HCT116 (cell line): ENCODE results near the gene UBE2H.

Experiments
- EZH2 ChIP-seq: fragments of 200-600 bp; sonication (generic); IDR thresholded peaks from 2 replicates; pipeline ENCODE4 v1.6.1; 2017; ENCODE audit warnings: antibody characterized with exemption, mixed run types
- EZH2phosphoT487 ChIP-seq: fragments of 200-600 bp; IDR thresholded peaks from 2 replicates; pipeline ENCODE4 v1.6.1; 2018; ENCODE audit warnings: antibody characterized with exemption, borderline replicate concordance
- MAX ChIP-seq: IDR thresholded peaks from 2 replicates; pipeline ENCODE4 v1.6.1; 2012
- POLR2A ChIP-seq: IDR thresholded peaks from 2 replicates; pipeline ENCODE4 v1.7.0; 2011; ENCODE audit warnings: borderline replicate concordance; ENCODE audit not compliant: insufficient read depth, insufficient read length; ENCODE audit errors: extremely low read depth
- POLR2AphosphoS5 ChIP-seq: IDR thresholded peaks from 2 replicates; pipeline ENCODE4 v1.6.1; 2011; ENCODE audit warnings: mild to moderate bottlenecking, low read depth, low read length, moderate library complexity
- REST ChIP-seq: IDR thresholded peaks from 2 replicates; pipeline ENCODE4 v1.6.1; 2012; ENCODE audit warnings: low read depth
- YY1 ChIP-seq: IDR thresholded peaks from 2 replicates; pipeline ENCODE4 v1.6.1; 2011; ENCODE audit warnings: low read length, low read depth, moderate library complexity, mild to moderate bottlenecking; ENCODE audit not compliant: insufficient replicate concordance; ENCODE audit errors: extremely low read depth
- TF ChIP-seq, protein P1 (sequence below), 3 experiments: fragments of 200-600 bp in 1 of 3; sonication (generic) in 1 of 3; IDR thresholded peaks in 2 of 3; conservative IDR thresholded peaks in 1 of 3; 2 replicates each; pipeline ENCODE4 v1.5.1; 2012 to 2017; ENCODE audit warnings: low read depth in 2 of 3, low read length in 2 of 3, antibody characterized with exemption in 1 of 3, borderline replicate concordance in 1 of 3, control low read depth in 1 of 3, mild to moderate bottlenecking in 1 of 3, mixed read lengths in 1 of 3, mixed run types in 1 of 3, moderate library complexity in 1 of 3; ENCODE audit not compliant: insufficient read depth in 1 of 3

GRCh38 chr7:129884495-129884894 is 68.3 kb downstream of the UBE2H start:
- TF ChIP-seq EZH2 (no peak), EZH2phosphoT487 (no peak), YY1 (no peak), REST (no peak), POLR2A (no peak), POLR2AphosphoS5 (no peak), MAX (no peak)
- TF ChIP-seq, protein P1, sequence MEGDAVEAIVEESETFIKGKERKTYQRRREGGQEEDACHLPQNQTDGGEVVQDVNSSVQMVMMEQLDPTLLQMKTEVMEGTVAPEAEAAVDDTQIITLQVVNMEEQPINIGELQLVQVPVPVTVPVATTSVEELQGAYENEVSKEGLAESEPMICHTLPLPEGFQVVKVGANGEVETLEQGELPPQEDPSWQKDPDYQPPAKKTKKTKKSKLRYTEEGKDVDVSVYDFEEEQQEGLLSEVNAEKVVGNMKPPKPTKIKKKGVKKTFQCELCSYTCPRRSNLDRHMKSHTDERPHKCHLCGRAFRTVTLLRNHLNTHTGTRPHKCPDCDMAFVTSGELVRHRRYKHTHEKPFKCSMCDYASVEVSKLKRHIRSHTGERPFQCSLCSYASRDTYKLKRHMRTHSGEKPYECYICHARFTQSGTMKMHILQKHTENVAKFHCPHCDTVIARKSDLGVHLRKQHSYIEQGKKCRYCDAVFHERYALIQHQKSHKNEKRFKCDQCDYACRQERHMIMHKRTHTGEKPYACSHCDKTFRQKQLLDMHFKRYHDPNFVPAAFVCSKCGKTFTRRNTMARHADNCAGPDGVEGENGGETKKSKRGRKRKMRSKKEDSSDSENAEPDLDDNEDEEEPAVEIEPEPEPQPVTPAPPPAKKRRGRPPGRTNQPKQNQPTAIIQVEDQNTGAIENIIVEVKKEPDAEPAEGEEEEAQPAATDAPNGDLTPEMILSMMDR (IDR thresholded peaks at IDR 0.05 in 2 of 3, conservative IDR thresholded peaks at IDR 0.05 in 1 of 3; ENCODE audit: borderline replicate concordance in 1 of 3, insufficient read depth in 1 of 3, low read depth in 2 of 3, low read length in 2 of 3) = no peak
